Psoas muscle (tissue), 8 donors: ENCODE data around the gene CADM1. TPM values are rescaled to one million over a fixed set of nuclear protein-coding genes. Genes with fewer than 3 reads are reported as not detected.

Source experiments
- ATAC-seq, 4 donors: fragments of 200-7000 bp; cut with Tn5 transposase; one replicate each; pipeline ENCODE4 v1.9.1; 2020; ENCODE audit warnings: moderate library complexity in 3 of 4, mild to moderate bottlenecking in 2 of 4
- DNase-seq, 2 donors: peaks; one replicate each; pipeline ENCODE4 v3.0.0-alpha.2; 2020
- H3K27ac ChIP-seq: fragments of 200-600 bp; one replicate; pipeline ENCODE4 v1.8.0; 2022
- H3K27me3 ChIP-seq, 3 donors: fragments of 200-600 bp in 1 of 3; one replicate each; pipeline versions ENCODE4 v1.6.1 to v1.8.0; 2013 to 2022; ENCODE audit warnings: low read length in 2 of 3, mild to moderate bottlenecking in 2 of 3, moderate library complexity in 1 of 3; ENCODE audit not compliant: insufficient read depth in 3 of 3
- H3K36me3 ChIP-seq, 2 donors: fragments of 200-600 bp in 1 of 2; one replicate each; pipeline versions ENCODE4 v1.6.1 to v1.8.0; 2013 to 2022; ENCODE audit warnings: low read depth in 1 of 2, mild to moderate bottlenecking in 1 of 2, moderate library complexity in 1 of 2; ENCODE audit not compliant: insufficient read depth in 1 of 2
- H3K4me1 ChIP-seq: fragments of 200-600 bp; one replicate; pipeline ENCODE4 v1.8.0; 2022
- H3K4me3 ChIP-seq: fragments of 200-600 bp; one replicate; pipeline ENCODE4 v1.8.0; 2022; ENCODE audit warnings: mild to moderate bottlenecking
- H3K9me3 ChIP-seq: fragments of 200-600 bp; one replicate; pipeline ENCODE4 v1.8.0; 2022
- CTCF ChIP-seq: fragments of 200-600 bp; IDR thresholded peaks from one replicate; pipeline ENCODE4 v1.8.0; 2022; ENCODE audit warnings: antibody characterized with exemption
- WGBS, 3 donors: extraction: QIAGEN DNeasy Blood & Tissue Kit; methylation state at CpG; one replicate each; pipeline versions ENCODE4 v1.1.6 to v1.1.7; 2013; 5-methylcytosine and 5-hydroxymethylcytosine counted together
- intact Hi-C, 2 donors: fragments of 100-400 bp; cut with DNase I; formaldehyde crosslinking; loops; one replicate each; pipeline versions ENCODE4 v1.11.0 to v1.14.2; 2022
- polyA plus RNA-seq, 3 donors: library from polyadenylated mRNA; stranded (reverse); fragments of 200-250 nt; gene quantifications; one replicate each; pipeline ENCODE4 v1.2.3, GENCODE V29; 2013
- total RNA-seq, 4 donors: library from RNA; stranded (reverse); fragmentation: NEBNext Ultra II Directional in 2 of 4; extraction: Animal tissue kit (Norgen Biotek cat#: 25700) in 2 of 4; gene quantifications; one replicate each; pipeline versions ENCODE4 v1.2.1 to v1.2.4, GENCODE V29; 2021 to 2023
- donor health status: healthy with polysubstance abuse.
- donor health status: DM: no; HTN: no; CAD: no; lungs with moderate emphysema.
- donor health status: Bipolar disorder and iron deficiency.
- donor health status: healthy.
- donor health status: DM: yes; HTN: yes; CAD: no.
- donor health status: DM: no; HTN: no; CAD: no.
- donor health status: DM: no; HTN: no; CAD: no.
- donor health status: DM: yes; HTN: yes; CAD: no.

CADM1 gene
- total and polyA plus RNA-seq, 7 donors, result 3.1 to 12.4 (median 9.5) TPM

- Histone ChIP-seq H3K36me3 (no peaks in the 10 kb centered on the region), H3K9me3 (no peaks in the 10 kb centered on the region), H3K4me1 (no peaks in the 10 kb centered on the region), H3K27ac (no peak overlapping the region), H3K4me3 (no peak overlapping the region), H3K27me3 (no peaks in the 10 kb centered on the region)
- 97 to 99% (median 98%) methylated on average over 8 of the region's 8 CpGs for WGBS, 3 donors
- DNase-seq (no peak), ATAC-seq (no peak)
- no peak for TF ChIP-seq CTCF
- intact Hi-C loops, result no loop called here
These were observed 31.0 kb downstream of the CADM1 start for GRCh38 chr11:115473167-115473566.

GRCh38 chr11:115471367-115471766, 32.8 kb downstream of the CADM1 start:
- Histone ChIP-seq H3K36me3 (no peaks in the 10 kb centered on the region), H3K4me3 (no peak overlapping the region), H3K27me3 (no peaks in the 10 kb centered on the region), H3K27ac (no peak overlapping the region), H3K9me3 (no peaks in the 10 kb centered on the region), H3K4me1 (no peaks in the 10 kb centered on the region)
- TF ChIP-seq CTCF, result no peak
- WGBS, 3 donors, result 77 to 86% (median 84%) methylated on average over 3 of the region's 3 CpGs
- DNase-seq, result no peak
- ATAC-seq, result no peak
- intact Hi-C loops, result no loop called here

- ATAC-seq, result no peak
- no peak overlapping the region for H3K4me3 ChIP-seq
- intact Hi-C loops, result no loop called here
- TF ChIP-seq CTCF, result no peak
- H3K36me3 ChIP-seq, result no peaks in the 10 kb centered on the region
- 91 to 98% (median 92%) methylated on average over 3 of the region's 3 CpGs for WGBS, 3 donors
- H3K9me3 ChIP-seq, result no peaks in the 10 kb centered on the region
- H3K4me1 ChIP-seq, result no peaks in the 10 kb centered on the region
- H3K27ac ChIP-seq, result no peak overlapping the region
- H3K27me3 ChIP-seq, result no peaks in the 10 kb centered on the region
- no peak for DNase-seq
These were observed 33.3 kb downstream of the CADM1 start for GRCh38 chr11:115470928-115471327.

DNA sequence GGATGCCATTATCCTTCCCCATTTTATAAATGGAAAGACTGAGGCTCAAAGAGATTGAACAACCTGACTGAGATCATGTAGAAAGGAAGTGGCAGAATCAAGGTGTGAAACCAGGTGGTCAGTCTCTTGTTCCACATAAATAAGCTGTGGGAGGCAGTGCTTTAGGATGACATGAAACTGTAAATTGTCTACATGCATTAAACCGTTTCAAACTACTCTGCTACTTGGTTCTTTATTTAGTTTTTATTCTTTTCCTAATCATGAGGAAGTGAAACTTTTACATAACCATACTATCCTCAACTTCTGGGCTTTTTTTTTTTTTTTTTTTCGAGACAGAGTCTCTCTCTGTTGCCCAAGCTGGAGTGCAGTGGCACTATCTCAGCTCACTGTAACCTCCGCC, 34.9 kb downstream of the CADM1 start:
- H3K9me3 ChIP-seq, result no peaks in the 10 kb centered on the region
- DNase-seq (no peak), ATAC-seq (no peak)
- TF ChIP-seq CTCF, result no peak
- no peaks in the 10 kb centered on the region for H3K36me3 ChIP-seq
- no peak overlapping the region for H3K27ac ChIP-seq
- no peaks in the 10 kb centered on the region for H3K4me1 ChIP-seq
- WGBS, 3 donors, result 77 to 81% (median 79%) methylated on average over 3 of the region's 3 CpGs
- H3K27me3 ChIP-seq, result no peaks in the 10 kb centered on the region
- H3K4me3 ChIP-seq, result no peak overlapping the region
- intact Hi-C loops, result no loop called here

GRCh38 chr11:115466122-115466521, 38.1 kb downstream of the CADM1 start:
- Histone ChIP-seq H3K9me3 (no peaks in the 10 kb centered on the region), H3K27ac (no peak overlapping the region), H3K27me3 (no peaks in the 10 kb centered on the region), H3K36me3 (no peaks in the 10 kb centered on the region), H3K4me1 (no peaks in the 10 kb centered on the region), H3K4me3 (no peak overlapping the region)
- no peak for ATAC-seq
- intact Hi-C loops, result no loop called here
- 91 to 92% (median 92%) methylated on average over 3 of the region's 3 CpGs for WGBS, 3 donors
- TF ChIP-seq CTCF, result no peak
- no peak for DNase-seq
